Measurements from ENCODE around the gene DDIAS. TPM values are rescaled to one million over a fixed set of nuclear protein-coding genes. Genes with fewer than 3 reads are reported as not detected.
"Not testable (repeated sequence)": the region's sequence is repeated elsewhere in the genome, so short reads cannot be mapped to it uniquely, and the experiment has no call there.

Gene DDIAS
- total RNA-seq, 1 donor from 2014 or later, result 3.8 TPM

DNA sequence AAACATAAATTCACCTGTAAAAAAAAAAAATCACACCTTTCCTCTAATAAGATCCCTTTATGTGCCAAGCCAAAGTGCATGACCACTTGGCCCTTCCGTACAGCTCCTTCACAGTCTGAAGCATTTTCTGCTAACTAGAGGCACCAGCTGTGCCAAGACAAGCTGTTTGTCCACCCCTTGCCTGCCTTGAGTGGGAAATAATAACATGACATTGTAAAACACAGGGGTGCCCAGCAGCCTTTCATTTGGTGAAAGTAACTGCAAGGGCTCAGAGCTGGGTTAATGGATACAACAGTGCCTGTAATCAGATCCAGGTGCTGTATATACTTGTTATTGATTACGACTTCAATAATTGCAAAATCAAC is 59.2 kb downstream of the DDIAS start:
- H3K36me3 ChIP-seq, result no peaks in the 10 kb centered on the region
- intact Hi-C loops (cut with DNase I), result no loop called here
- H3K27me3 ChIP-seq, result no peaks in the 10 kb centered on the region
- TF ChIP-seq, protein P1, sequence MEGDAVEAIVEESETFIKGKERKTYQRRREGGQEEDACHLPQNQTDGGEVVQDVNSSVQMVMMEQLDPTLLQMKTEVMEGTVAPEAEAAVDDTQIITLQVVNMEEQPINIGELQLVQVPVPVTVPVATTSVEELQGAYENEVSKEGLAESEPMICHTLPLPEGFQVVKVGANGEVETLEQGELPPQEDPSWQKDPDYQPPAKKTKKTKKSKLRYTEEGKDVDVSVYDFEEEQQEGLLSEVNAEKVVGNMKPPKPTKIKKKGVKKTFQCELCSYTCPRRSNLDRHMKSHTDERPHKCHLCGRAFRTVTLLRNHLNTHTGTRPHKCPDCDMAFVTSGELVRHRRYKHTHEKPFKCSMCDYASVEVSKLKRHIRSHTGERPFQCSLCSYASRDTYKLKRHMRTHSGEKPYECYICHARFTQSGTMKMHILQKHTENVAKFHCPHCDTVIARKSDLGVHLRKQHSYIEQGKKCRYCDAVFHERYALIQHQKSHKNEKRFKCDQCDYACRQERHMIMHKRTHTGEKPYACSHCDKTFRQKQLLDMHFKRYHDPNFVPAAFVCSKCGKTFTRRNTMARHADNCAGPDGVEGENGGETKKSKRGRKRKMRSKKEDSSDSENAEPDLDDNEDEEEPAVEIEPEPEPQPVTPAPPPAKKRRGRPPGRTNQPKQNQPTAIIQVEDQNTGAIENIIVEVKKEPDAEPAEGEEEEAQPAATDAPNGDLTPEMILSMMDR (IDR thresholded peaks at IDR 0.05), result no peak
- H3K4me3 ChIP-seq, result no peak overlapping the region
- ATAC-seq, result peak; percentile 82
- no peaks in the 10 kb centered on the region for H3K9me3 ChIP-seq
- peaks cover 1% of the 10 kb centered on the region for H3K4me1 ChIP-seq
- no peak overlapping the region for H3K27ac ChIP-seq
- no peak for DNase-seq

DNA sequence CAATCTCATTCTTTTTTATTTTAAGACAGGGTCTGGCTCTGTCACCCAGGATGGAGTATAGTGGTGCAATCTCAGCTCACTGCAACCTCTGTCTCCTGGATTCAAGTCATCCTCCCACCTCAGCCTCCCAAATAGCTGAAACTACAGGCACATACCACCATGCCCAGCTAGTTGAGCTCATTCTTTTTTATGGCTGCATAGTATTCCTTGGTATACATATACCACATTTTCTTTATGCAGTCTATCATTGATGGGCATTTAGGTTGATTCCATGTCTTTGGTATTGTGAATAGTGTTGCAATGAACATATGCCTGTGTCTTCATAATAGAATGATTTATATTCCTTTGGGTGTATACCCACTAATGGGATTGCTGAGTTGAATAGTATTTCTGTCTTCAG is 60.5 kb downstream of the DDIAS start:
- H3K9me3 ChIP-seq; DNase-seq; H3K4me3 ChIP-seq; H3K27ac ChIP-seq; ATAC-seq; H3K4me1 ChIP-seq; intact Hi-C loops (cut with DNase I); H3K36me3 ChIP-seq; H3K27me3 ChIP-seq: not testable (repeated sequence)

DNA sequence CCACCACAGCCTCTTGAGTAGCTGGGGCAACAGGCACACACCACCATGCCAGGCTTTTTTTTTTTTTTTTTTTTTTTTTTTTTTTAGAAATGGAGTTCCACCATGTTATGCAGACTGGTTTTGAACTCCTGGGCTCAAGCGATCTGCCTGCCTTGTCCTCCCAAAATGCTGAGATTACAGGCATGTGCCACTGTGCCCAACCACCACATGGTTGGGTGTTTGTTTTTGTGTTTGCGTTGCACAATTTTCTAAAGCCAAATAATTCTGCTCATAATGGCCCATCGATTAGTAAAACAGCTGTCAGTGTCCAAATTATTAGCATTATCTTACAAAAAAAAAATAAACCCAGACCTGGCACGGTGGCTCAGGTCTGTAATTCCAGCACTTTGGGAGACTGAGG is 65.8 kb downstream of the DDIAS start:
- Histone ChIP-seq H3K27me3 (no peaks in the 10 kb centered on the region), H3K36me3 (no peaks in the 10 kb centered on the region), H3K9me3 (no peaks in the 10 kb centered on the region), H3K4me3 (no peak overlapping the region), H3K27ac (no peak overlapping the region), H3K4me1 (no peaks in the 10 kb centered on the region)
- intact Hi-C loops (cut with DNase I), result no loop called here
- ATAC-seq (no peak), DNase-seq (no peak)
- TF ChIP-seq, protein P1 (IDR thresholded peaks at IDR 0.05), result no peak

DNA sequence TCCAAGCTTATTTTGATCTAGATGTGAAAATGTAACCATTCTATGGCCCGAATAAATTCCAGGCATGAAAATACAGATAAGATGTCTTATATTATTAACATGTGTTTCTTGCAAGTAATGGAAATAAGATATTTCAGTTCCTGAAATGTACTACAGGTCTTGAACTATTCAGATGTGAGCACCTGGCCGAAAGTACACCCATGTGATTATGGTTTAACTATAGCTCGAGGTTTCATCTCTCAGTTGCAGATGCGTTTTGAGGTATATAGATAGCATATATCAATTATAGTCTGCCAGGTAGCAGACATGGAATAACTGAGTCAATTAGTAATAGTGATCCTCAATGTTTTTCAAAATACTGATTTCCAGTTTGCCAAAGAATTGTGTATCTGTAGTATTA is 68.3 kb downstream of the DDIAS start:
- TF ChIP-seq, protein P1 (IDR thresholded peaks at IDR 0.05), result no peak
- Histone ChIP-seq H3K27me3 (no peaks in the 10 kb centered on the region), H3K36me3 (no peaks in the 10 kb centered on the region), H3K27ac (no peak overlapping the region), H3K4me3 (no peak overlapping the region), H3K4me1 (no peaks in the 10 kb centered on the region), H3K9me3 (no peaks in the 10 kb centered on the region)
- no peak for DNase-seq
- intact Hi-C loops (cut with DNase I), result no loop called here
- ATAC-seq, result no peak

DNA sequence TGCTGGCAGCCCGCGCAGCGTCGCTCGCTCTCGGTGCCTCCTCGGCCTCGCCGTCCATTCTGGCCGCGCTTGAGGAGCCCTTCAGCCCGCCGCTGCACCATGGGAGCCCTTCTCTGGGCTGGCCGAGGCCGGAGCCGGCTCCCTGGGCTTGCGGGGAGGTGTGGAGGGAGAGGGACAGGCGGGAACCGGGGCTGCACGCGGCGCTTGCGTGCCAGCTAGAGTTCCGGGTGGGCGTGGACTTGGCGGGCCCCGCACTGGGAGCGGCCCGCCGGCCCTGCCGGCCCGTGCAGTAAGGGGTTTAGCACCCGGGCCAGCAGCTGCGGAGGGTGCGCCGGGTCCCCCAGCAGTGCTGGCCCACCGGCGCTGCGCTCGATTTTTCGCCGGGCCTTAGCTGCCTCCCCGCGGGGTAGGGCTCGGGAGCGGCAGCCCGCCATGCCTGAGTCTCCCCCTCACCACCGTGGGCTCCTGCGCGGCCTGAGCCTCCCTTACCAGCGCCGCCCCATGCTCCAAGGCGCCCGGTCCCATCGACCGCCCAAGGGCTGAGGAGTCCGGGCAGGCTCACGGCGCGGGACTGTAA is 69.1 kb downstream of the DDIAS start:
- H3K27me3 ChIP-seq; H3K4me1 ChIP-seq; ATAC-seq; DNase-seq; intact Hi-C loops (cut with DNase I); H3K36me3 ChIP-seq; H3K27ac ChIP-seq; H3K4me3 ChIP-seq; H3K9me3 ChIP-seq: not testable (repeated sequence)

DNA sequence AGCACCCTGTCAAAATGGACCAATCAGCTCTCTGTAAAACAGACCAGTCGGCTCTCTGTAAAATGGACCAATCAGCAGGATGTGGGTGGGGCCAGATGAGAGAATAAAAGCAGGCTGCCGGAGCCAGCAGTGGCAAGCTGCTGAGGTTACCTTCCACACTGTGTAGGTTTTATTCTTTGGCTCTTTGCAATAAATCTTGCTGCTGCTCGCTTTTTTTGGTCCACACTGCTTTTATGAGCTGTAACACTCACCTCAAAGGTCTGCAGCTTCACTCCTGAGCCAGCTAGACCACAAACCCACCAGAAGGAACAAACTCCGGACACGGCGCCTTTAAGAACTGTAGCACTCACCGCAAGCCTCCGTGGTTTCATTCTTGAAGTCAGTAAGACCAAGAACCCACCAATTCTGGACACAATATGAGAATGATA is 70.0 kb downstream of the DDIAS start:
- ATAC-seq; H3K36me3 ChIP-seq; H3K4me3 ChIP-seq; H3K9me3 ChIP-seq; H3K4me1 ChIP-seq; H3K27me3 ChIP-seq; H3K27ac ChIP-seq; intact Hi-C loops (cut with DNase I); DNase-seq: not testable (repeated sequence)

DNA sequence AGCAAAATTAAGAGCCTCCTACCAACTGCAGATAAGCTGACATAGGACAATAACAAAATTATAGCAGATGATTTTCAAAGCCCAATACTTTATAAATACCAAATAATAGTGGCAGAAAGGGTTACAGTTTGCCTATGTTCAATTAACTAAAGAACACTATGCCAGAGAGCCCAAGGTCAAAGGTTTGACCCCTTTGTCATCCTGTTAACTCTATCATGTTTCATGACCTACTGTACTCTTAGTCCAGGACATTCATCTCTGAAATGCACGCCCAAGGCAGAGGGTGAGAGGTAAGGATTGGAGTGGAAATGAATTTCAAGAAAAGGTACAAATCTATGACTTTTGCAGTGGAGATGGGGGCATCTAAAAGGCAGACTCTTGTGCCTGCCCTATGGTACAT is 70.6 kb downstream of the DDIAS start:
- Histone ChIP-seq H3K27ac (no peak overlapping the region), H3K36me3 (no peaks in the 10 kb centered on the region), H3K4me1 (no peaks in the 10 kb centered on the region), H3K4me3 (no peak overlapping the region), H3K27me3 (no peaks in the 10 kb centered on the region), H3K9me3 (no peaks in the 10 kb centered on the region)
- no peak for ATAC-seq
- intact Hi-C loops (cut with DNase I), result no loop called here
- no peak for DNase-seq
- TF ChIP-seq, protein P1 (IDR thresholded peaks at IDR 0.05), result no peak
